Cardiac muscle cell (in vitro differentiated cells and primary cell): ENCODE data around the gene HDAC7. TPM values are rescaled to one million over a fixed set of nuclear protein-coding genes. Genes with fewer than 3 reads are reported as not detected.
A peak's percentile ranks its signal among the peaks of the same experiment; 100 is the strongest.

Source experiments
- DNase-seq, 2 donors: peaks; one replicate each; pipeline versions ENCODE4 v3.0.0 to v3.0.0-alpha.2; 2010 to 2017; ENCODE audit warnings: low read depth in 1 of 2, low spot score in 1 of 2
- H3K27ac ChIP-seq: fragments of 200-600 bp; sonication (generic); 2 replicates; pipeline ENCODE4 v1.5.1; 2016
- H3K27me3 ChIP-seq: fragments of 200-600 bp; sonication (generic); 2 replicates; pipeline ENCODE4 v1.6.0; 2016; ENCODE audit warnings: control low read depth
- H3K36me3 ChIP-seq: fragments of 200-600 bp; sonication (generic); 2 replicates; pipeline ENCODE4 v1.5.1; 2016; ENCODE audit warnings: control low read depth
- H3K4me1 ChIP-seq: fragments of 200-600 bp; sonication (generic); 2 replicates; pipeline ENCODE4 v1.8.1; 2017; ENCODE audit warnings: low read depth, mild to moderate bottlenecking, mixed run types
- H3K4me3 ChIP-seq: fragments of 200-600 bp; sonication (generic); 2 replicates; pipeline ENCODE4 v1.5.1; 2016; ENCODE audit warnings: mild to moderate bottlenecking
- H3K9me3 ChIP-seq: fragments of 200-600 bp; sonication (generic); 2 replicates; pipeline ENCODE4 v1.5.1; 2017; ENCODE audit warnings: low read depth, mild to moderate bottlenecking, control low read depth
- polyA plus RNA-seq: library from polyadenylated mRNA; unstranded; fragments of >200 nt; fragmentation: Nextera tagmentation; extraction: Ambion mirVana; gene quantifications from 2 replicates; pipeline ENCODE4 v1.2.1, GENCODE V29; 2016
- total RNA-seq: library from RNA; depleted of rRNA; stranded (reverse); fragments of >200 nt; gene quantifications from 2 replicates; pipeline ENCODE4 v1.2.3, GENCODE V29; 2016
- TF ChIP-seq, protein P1 (sequence below): IDR thresholded peaks from 2 replicates; pipeline ENCODE4 v1.5.1; 2012; ENCODE audit warnings: low read depth, mild to moderate bottlenecking, low read length

The HDAC7 gene
- total and polyA plus RNA-seq, 2 experiments from 2014 or later = 43.7 to 93.0 TPM

DNA sequence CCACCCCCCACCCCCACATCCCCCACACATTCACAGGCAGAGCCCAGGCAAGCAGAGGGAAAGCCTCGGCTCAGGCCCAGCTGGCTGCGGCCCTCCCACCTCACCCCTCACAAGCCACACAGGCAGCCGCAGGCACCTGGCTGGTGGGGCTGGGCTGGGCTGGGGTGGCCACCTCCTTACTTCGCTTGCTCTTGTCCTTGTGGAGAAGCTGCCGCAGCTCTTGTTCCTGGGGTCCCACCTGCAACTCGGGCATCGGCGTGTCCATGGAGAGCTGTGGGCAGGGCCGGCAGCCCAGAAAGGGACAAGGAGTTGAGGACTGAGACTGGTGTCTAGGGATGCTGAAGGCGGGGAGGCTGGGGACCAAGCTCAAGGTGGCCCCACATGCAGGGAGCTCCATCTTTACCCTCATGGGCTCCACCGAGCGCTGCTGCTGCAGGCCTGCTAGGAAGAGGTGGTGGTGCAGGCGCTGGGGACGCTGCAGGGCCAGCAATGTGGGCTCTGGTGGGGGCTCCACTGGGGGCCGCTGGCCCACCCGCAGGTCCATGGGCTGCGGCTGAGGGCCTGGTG lies 21.2 kb downstream of the HDAC7 start:
- no peak for DNase-seq
- Histone ChIP-seq H3K36me3 (peaks cover 29% of the 10 kb centered on the region), H3K27me3 (no peaks in the 10 kb centered on the region), H3K4me3 (no peak overlapping the region), H3K4me1 (peaks cover 8% of the 10 kb centered on the region), H3K9me3 (no peaks in the 10 kb centered on the region), H3K27ac (no peak overlapping the region)
- TF ChIP-seq, protein P1, sequence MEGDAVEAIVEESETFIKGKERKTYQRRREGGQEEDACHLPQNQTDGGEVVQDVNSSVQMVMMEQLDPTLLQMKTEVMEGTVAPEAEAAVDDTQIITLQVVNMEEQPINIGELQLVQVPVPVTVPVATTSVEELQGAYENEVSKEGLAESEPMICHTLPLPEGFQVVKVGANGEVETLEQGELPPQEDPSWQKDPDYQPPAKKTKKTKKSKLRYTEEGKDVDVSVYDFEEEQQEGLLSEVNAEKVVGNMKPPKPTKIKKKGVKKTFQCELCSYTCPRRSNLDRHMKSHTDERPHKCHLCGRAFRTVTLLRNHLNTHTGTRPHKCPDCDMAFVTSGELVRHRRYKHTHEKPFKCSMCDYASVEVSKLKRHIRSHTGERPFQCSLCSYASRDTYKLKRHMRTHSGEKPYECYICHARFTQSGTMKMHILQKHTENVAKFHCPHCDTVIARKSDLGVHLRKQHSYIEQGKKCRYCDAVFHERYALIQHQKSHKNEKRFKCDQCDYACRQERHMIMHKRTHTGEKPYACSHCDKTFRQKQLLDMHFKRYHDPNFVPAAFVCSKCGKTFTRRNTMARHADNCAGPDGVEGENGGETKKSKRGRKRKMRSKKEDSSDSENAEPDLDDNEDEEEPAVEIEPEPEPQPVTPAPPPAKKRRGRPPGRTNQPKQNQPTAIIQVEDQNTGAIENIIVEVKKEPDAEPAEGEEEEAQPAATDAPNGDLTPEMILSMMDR = no peak

DNA sequence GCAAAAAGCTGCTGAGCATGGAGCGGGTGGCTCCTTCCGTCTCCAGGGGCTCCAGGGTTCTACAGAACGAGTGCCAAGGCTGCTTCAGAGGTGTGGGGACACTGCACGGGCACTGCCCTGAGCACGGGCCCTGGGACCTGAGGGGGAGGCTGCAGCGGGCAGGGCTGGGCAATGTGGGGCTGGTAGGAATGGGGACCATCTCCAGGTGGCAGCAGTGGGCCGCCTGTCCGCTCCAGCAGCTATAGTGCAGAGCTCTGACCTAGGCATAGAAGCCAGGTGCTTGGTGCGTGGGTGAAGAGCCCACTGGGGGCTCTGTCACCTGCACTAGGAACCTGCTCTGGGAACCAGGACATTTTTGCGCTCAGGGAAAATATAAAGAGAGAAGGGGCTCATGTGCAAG lies 22.3 kb downstream of the HDAC7 start:
- TF ChIP-seq, protein P1 = peak; percentile 25
- Histone ChIP-seq H3K9me3 (no peaks in the 10 kb centered on the region), H3K27me3 (no peaks in the 10 kb centered on the region), H3K4me1 (peaks cover 2% of the 10 kb centered on the region), H3K36me3 (peaks cover 29% of the 10 kb centered on the region), H3K4me3 (no peak overlapping the region), H3K27ac (no peak overlapping the region)
- DNase-seq = peak in 1 of 2 donors; percentile 41

DNA sequence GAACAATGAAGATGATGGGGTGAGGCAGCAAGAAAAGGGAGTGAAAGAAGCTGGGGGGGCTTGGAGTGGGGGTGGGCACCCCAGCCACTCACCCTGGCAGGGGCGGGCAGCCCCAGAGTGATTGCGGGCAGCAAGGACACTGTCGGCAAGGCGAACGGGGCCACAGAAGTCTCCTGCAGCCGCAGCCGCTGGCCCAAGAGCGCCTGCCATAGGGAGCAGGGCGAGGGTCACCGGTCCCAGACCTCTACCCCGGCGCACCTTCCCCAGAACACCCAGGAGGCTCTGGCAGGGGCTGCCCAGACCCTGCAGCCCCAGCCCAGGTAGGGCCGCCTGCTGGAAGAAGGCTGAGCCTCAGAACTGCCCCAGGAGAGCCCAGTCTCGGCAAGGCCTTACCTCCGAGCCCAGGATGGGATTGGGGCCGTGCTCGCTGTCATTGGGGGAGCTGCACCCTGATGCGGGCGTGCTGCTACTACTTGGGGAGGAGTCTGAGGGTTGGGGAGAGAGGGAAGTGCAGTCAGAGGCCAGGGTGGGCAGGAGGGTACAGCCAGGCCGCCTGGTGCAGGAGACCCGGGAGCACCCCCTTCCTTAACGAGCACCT lies 23.8 kb downstream of the HDAC7 start:
- TF ChIP-seq, protein P1 = no peak
- Histone ChIP-seq H3K27ac (no peak overlapping the region), H3K4me1 (no peaks in the 10 kb centered on the region), H3K36me3 (peaks cover 29% of the 10 kb centered on the region), H3K4me3 (no peak overlapping the region), H3K27me3 (no peaks in the 10 kb centered on the region), H3K9me3 (no peaks in the 10 kb centered on the region)
- DNase-seq = no peak

DNA sequence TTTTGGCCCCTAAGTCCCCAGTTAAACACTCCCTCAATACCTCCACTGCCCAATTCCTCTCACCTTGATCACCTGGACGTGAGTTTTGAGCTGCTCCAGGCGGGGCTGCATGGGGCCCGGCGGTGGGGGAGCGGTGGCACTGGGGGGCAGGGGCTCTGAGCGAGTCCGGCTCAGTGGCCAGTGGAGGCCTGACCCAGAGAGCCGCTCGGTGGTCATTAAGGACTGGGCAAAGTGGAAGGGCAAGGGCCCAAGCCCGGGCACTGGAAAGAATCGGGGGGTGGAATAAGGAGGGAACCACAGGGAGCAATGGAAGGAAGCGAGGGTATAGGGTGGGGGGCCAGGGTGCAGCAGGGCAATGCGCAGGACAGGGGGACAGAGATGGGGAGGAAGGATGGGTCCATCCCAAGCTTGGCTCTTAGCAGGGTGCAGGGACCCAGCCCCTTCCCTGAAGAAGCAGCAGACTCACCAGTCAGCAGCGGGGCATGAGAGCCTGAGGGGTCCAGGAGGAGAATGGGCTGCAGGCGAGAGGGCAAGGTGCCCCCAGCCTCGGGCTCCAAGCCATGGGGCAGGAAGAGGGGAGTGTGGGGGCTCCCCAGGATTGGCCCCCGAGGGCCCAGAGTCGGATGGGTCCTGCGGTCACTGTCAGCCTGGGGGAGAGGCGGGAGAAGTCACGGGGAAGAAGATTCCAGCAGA lies 24.4 kb downstream of the HDAC7 start:
- no peak overlapping the region for H3K4me3 ChIP-seq
- no peak overlapping the region for H3K27ac ChIP-seq
- H3K27me3 ChIP-seq = no peaks in the 10 kb centered on the region
- H3K36me3 ChIP-seq = peaks cover 29% of the 10 kb centered on the region
- no peaks in the 10 kb centered on the region for H3K4me1 ChIP-seq
- TF ChIP-seq, protein P1 = no peak
- no peaks in the 10 kb centered on the region for H3K9me3 ChIP-seq
- no peak for DNase-seq

DNA sequence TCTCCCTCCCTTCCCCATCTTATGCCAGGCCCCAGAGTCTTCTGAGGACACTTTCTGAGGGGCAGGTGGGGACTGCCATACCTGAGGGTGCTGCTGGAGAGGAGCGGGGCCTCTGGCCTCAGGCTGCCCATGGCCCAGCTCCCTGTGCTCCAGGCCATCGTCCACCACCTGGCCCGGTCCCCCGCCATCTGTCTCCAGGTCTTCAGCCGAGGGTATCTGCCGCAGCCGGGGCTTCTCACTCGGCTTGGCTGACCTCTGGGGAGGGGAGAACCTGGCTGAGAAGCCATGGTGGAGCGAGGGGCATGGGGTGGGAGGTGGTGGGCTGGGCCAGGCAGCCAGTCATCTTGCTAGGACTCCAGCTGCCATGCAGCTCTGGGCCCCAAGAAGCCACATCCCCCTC lies 25.0 kb downstream of the HDAC7 start:
- DNase-seq = no peak
- Histone ChIP-seq H3K4me1 (no peaks in the 10 kb centered on the region), H3K4me3 (no peak overlapping the region), H3K9me3 (no peaks in the 10 kb centered on the region), H3K36me3 (peaks cover 33% of the 10 kb centered on the region), H3K27ac (no peak overlapping the region), H3K27me3 (no peaks in the 10 kb centered on the region)
- TF ChIP-seq, protein P1 = no peak
